Measurements from ENCODE around the gene PARD3B.

DNA sequence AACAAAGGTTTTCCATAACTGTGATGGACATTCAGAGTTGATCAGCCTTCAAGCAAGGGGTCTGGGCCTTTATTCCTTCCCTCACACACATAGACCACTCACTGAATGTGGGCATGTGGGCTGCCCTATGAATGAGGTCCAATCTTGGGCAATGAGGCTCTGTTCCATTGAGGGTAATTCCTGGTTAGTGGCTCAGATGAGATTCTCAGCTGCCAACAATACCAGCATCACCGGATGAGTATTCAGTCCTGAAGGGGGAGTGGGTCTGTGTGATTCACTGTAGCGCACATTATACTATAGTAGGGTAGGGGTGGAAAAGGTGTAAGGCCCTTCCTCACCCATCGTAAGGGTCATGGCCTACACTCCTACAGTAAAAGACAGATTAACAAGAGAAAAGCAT lies 9.9 kb upstream of the PARD3B start:
- TF ChIP-seq POLR2AphosphoS5 (IDR thresholded peaks at IDR 0.05), result no peak
- TF ChIP-seq, protein P1, sequence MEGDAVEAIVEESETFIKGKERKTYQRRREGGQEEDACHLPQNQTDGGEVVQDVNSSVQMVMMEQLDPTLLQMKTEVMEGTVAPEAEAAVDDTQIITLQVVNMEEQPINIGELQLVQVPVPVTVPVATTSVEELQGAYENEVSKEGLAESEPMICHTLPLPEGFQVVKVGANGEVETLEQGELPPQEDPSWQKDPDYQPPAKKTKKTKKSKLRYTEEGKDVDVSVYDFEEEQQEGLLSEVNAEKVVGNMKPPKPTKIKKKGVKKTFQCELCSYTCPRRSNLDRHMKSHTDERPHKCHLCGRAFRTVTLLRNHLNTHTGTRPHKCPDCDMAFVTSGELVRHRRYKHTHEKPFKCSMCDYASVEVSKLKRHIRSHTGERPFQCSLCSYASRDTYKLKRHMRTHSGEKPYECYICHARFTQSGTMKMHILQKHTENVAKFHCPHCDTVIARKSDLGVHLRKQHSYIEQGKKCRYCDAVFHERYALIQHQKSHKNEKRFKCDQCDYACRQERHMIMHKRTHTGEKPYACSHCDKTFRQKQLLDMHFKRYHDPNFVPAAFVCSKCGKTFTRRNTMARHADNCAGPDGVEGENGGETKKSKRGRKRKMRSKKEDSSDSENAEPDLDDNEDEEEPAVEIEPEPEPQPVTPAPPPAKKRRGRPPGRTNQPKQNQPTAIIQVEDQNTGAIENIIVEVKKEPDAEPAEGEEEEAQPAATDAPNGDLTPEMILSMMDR (IDR thresholded peaks at IDR 0.05), result no peak

All from transverse colon (tissue), 4 donors.